ENCODE measurements around the gene MAP3K10.

The MAP3K10 gene

DNA sequence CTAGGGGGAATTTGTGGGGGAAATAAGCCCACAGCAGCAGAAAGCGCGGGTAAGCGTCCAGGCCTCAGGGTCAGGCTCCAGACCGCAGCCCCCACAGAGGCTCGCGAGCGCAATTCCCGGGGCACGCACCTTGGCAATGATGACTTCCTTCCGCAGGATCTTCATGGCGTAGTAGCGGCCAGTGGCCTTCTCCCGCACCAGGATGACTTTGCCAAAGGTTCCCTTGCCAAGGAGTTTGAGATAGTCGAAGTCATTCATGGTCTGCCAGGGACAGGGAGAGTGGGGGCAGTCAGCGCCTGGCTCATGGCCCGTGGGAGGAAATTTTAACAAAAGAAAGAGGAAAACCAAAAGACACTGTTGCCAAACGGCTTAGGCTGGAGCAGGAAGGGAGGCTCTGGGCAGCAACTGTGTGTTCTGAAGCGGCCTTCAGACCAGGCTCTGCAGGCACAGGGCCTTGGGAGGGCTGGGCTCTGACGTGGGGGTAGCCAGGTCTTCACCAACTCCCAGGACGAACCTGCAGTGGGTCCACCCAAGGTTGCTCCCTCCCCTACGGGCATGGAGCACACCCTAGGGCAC is 50.7 kb downstream of the MAP3K10 start:
- no peak overlapping the region for H3K4ac ChIP-seq (ENCODE audit: low read length)
- H3K4me1 ChIP-seq (ENCODE audit: control insufficient read depth in 2 of 2, insufficient read depth in 1 of 2, low read depth in 1 of 2, low read length in 2 of 2), result peaks cover 2 to 7% of the 10 kb centered on the region in 2 donors
- DNase-seq (ENCODE audit: low spot score), result no peak
- H3K18ac ChIP-seq (ENCODE audit: low read length), result no peak overlapping the region
- H3K4me2 ChIP-seq (ENCODE audit: insufficient read depth, low read length, poor library complexity, severe bottlenecking), result no peak overlapping the region
- H3K14ac ChIP-seq (ENCODE audit: low read length), result no peak overlapping the region
- no peak overlapping the region for H4K91ac ChIP-seq (ENCODE audit: low read depth, low read length, poor library complexity)
- H4K8ac ChIP-seq (ENCODE audit: low read depth, low read length), result no peak overlapping the region
- no peak overlapping the region for H2BK15ac ChIP-seq (ENCODE audit: low read length)
- no peak overlapping the region for H3K27ac ChIP-seq (replicated peaks; ENCODE audit: low read length)
- peaks cover 0 to 1% of the 10 kb centered on the region in 2 donors for H3K9me3 ChIP-seq (replicated peaks in 1 of 2; ENCODE audit: control insufficient read depth in 2 of 2, insufficient read depth in 1 of 2, low read depth in 1 of 2, low read length in 2 of 2)
- no CpG with 5 or more reads among the region's 21 CpGs for WGBS, 2 donors (ENCODE audit: extremely low coverage in 2 of 2, insufficient read length in 2 of 2, insufficient replicate concordance in 1 of 2)
- no peak overlapping the region for H3K9ac ChIP-seq (ENCODE audit: low read depth, low read length, poor library complexity)
- no peaks in the 10 kb centered on the region for H3K27me3 ChIP-seq (ENCODE audit: control insufficient read depth in 3 of 3, insufficient read depth in 3 of 3, low read depth in 1 of 3, low read length in 3 of 3)
- H3K23ac ChIP-seq (ENCODE audit: low read depth, low read length, poor library complexity), result peak overlapping the region; percentile 56
- H2BK5ac ChIP-seq (ENCODE audit: low read length), result no peak overlapping the region
- no peak overlapping the region for H2AK5ac ChIP-seq (ENCODE audit: low read depth, low read length)
- peaks cover 34 to 56% of the 10 kb centered on the region in 2 donors for H3K36me3 ChIP-seq (replicated peaks in 1 of 2; ENCODE audit: control insufficient read depth in 2 of 2, insufficient read depth in 2 of 2, low read length in 2 of 2)
- H2AFZ ChIP-seq (ENCODE audit: low read length), result no peak overlapping the region
- no peaks in the 10 kb centered on the region for H3K79me1 ChIP-seq (ENCODE audit: low read depth, low read length)
- peak overlapping the region; percentile 48 for H2BK12ac ChIP-seq (ENCODE audit: low read length)
- H3K4me3 ChIP-seq (ENCODE audit: low read length in 2 of 2), result no peak overlapping the region
- no peak overlapping the region for H2BK120ac ChIP-seq (ENCODE audit: low read depth, low read length)

DNA sequence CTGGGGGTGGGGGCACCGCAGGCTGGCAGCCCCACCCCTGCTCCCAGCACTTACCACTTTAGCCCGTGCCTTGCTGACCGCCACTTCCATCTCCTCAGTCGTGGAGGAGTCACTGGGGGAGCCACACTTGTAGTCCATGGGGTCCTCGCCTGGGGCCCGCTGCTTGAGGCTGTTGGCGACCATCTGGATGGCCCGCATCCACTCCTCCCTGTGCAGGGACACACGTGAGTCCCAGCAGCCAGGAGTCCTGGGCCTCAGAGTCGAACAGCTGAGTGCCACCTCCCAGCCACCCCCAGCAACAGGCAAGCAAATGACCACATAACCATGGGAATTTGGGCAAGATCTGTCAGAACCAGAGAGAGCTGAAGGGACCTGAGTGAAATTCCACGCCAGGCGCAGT is 51.3 kb downstream of the MAP3K10 start:
- Histone ChIP-seq H2BK120ac (ENCODE audit: low read depth, low read length) (no peak overlapping the region), H3K27me3 (ENCODE audit: control insufficient read depth in 3 of 3, insufficient read depth in 3 of 3, low read depth in 1 of 3, low read length in 3 of 3) (no peaks in the 10 kb centered on the region), H3K4ac (ENCODE audit: low read length) (no peak overlapping the region), H3K27ac (replicated peaks; ENCODE audit: low read length) (no peak overlapping the region), H3K9ac (ENCODE audit: low read depth, low read length, poor library complexity) (no peak overlapping the region), H3K36me3 (replicated peaks in 1 of 2; ENCODE audit: control insufficient read depth in 2 of 2, insufficient read depth in 2 of 2, low read length in 2 of 2) (peaks cover 31 to 53% of the 10 kb centered on the region in 2 donors), H3K9me3 (replicated peaks in 1 of 2; ENCODE audit: control insufficient read depth in 2 of 2, insufficient read depth in 1 of 2, low read depth in 1 of 2, low read length in 2 of 2) (no peaks in the 10 kb centered on the region), H3K4me3 (ENCODE audit: low read length in 2 of 2) (no peak overlapping the region), H3K23ac (ENCODE audit: low read depth, low read length, poor library complexity) (peak overlapping the region; percentile 56), H4K91ac (ENCODE audit: low read depth, low read length, poor library complexity) (no peak overlapping the region), H2BK12ac (ENCODE audit: low read length) (peak overlapping the region; percentile 48), H2BK15ac (ENCODE audit: low read length) (no peak overlapping the region), H2BK5ac (ENCODE audit: low read length) (no peak overlapping the region), H2AFZ (ENCODE audit: low read length) (no peak overlapping the region), H3K4me2 (ENCODE audit: insufficient read depth, low read length, poor library complexity, severe bottlenecking) (no peak overlapping the region), H3K14ac (ENCODE audit: low read length) (no peak overlapping the region), H2AK5ac (ENCODE audit: low read depth, low read length) (no peak overlapping the region), H3K4me1 (ENCODE audit: control insufficient read depth in 2 of 2, insufficient read depth in 1 of 2, low read depth in 1 of 2, low read length in 2 of 2) (peaks cover 2 to 7% of the 10 kb centered on the region in 2 donors), H3K18ac (ENCODE audit: low read length) (peak overlapping the region; percentile 68), H3K79me1 (ENCODE audit: low read depth, low read length) (peaks cover 3% of the 10 kb centered on the region), H4K8ac (ENCODE audit: low read depth, low read length) (no peak overlapping the region)
- DNase-seq (ENCODE audit: low spot score), result no peak
- no CpG with 5 or more reads among the region's 12 CpGs for WGBS, 2 donors (ENCODE audit: extremely low coverage in 2 of 2, insufficient read length in 2 of 2, insufficient replicate concordance in 1 of 2)

DNA sequence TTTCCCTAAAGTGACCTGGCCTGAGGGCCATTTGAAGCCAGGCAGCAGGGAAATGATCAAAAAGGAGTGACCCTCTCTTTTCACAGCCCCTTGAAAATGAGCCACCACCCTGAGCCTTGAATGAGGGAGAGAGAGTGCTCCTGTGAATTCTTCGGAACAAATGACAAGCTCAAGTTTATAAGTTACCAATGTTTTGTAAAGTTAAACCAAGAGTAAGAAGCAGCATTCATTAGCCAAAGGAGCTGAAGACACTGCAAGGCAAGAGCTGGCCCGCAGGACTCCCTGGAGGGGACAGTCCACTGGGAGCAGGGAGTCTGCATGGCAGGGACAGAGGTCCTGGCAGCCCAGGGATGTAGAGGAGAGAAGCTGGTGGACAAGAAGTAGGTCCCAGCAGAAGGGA is 52.0 kb downstream of the MAP3K10 start:
- Histone ChIP-seq H2BK15ac (ENCODE audit: low read length) (no peak overlapping the region), H3K9me3 (replicated peaks in 1 of 2; ENCODE audit: control insufficient read depth in 2 of 2, insufficient read depth in 1 of 2, low read depth in 1 of 2, low read length in 2 of 2) (no peaks in the 10 kb centered on the region), H3K4ac (ENCODE audit: low read length) (no peak overlapping the region), H2BK120ac (ENCODE audit: low read depth, low read length) (no peak overlapping the region), H3K27me3 (ENCODE audit: control insufficient read depth in 3 of 3, insufficient read depth in 3 of 3, low read depth in 1 of 3, low read length in 3 of 3) (no peaks in the 10 kb centered on the region), H3K4me1 (ENCODE audit: control insufficient read depth in 2 of 2, insufficient read depth in 1 of 2, low read depth in 1 of 2, low read length in 2 of 2) (peaks cover 2 to 7% of the 10 kb centered on the region in 2 donors), H2AFZ (ENCODE audit: low read length) (no peak overlapping the region), H3K36me3 (replicated peaks in 1 of 2; ENCODE audit: control insufficient read depth in 2 of 2, insufficient read depth in 2 of 2, low read length in 2 of 2) (peaks cover 26 to 51% of the 10 kb centered on the region in 2 donors), H3K14ac (ENCODE audit: low read length) (no peak overlapping the region), H3K4me3 (ENCODE audit: low read length in 2 of 2) (no peak overlapping the region), H3K9ac (ENCODE audit: low read depth, low read length, poor library complexity) (no peak overlapping the region), H3K18ac (ENCODE audit: low read length) (no peak overlapping the region), H3K27ac (replicated peaks; ENCODE audit: low read length) (no peak overlapping the region), H4K8ac (ENCODE audit: low read depth, low read length) (no peak overlapping the region), H3K79me1 (ENCODE audit: low read depth, low read length) (peaks cover 3% of the 10 kb centered on the region), H2AK5ac (ENCODE audit: low read depth, low read length) (no peak overlapping the region), H2BK5ac (ENCODE audit: low read length) (no peak overlapping the region), H4K91ac (ENCODE audit: low read depth, low read length, poor library complexity) (no peak overlapping the region), H2BK12ac (ENCODE audit: low read length) (no peak overlapping the region), H3K23ac (ENCODE audit: low read depth, low read length, poor library complexity) (no peak overlapping the region), H3K4me2 (ENCODE audit: insufficient read depth, low read length, poor library complexity, severe bottlenecking) (no peak overlapping the region)
- WGBS, 2 donors (ENCODE audit: extremely low coverage in 2 of 2, insufficient read length in 2 of 2, insufficient replicate concordance in 1 of 2), result no CpG with 5 or more reads among the region's 2 CpGs
- DNase-seq (ENCODE audit: low spot score), result no peak

DNA sequence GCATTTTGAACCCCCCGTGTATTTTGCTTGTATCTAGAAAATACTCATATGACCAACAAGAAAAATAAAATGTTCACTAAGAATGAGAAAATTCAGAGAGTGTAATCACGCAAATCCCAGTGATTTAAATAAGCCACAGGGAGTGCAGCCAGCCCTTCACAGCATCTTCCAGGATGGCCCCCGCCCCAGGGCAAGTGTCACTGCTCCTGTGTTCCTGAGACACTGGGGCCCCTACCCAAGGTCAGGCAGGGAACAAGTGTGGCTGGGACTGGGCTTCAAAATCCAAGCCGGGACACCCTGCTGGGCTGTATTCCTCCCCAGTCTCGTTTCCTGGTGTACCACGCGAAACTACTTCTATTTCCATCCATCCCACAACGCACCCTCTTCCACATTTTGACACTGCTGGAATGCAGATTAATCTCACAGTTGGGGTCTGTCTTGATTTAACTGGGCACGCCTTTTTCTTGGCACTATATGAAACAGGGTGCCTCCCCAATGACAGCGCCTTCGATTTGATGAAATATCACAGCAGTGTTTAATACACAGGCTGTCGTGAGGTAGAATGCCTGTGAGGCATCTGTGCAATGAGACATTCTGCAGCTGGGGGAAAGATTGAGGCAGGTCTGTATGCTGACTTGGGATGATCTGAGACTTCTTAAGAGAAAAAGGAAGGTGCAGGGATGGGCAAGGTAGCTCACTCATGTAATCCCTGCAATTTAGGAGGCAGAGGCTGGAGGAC is 53.5 kb downstream of the MAP3K10 start:
- Histone ChIP-seq H2AFZ (ENCODE audit: low read length) (no peak overlapping the region), H3K27ac (replicated peaks; ENCODE audit: low read length) (no peak overlapping the region), H3K14ac (ENCODE audit: low read length) (no peak overlapping the region), H2AK5ac (ENCODE audit: low read depth, low read length) (no peak overlapping the region), H2BK12ac (ENCODE audit: low read length) (no peak overlapping the region), H4K8ac (ENCODE audit: low read depth, low read length) (no peak overlapping the region), H2BK15ac (ENCODE audit: low read length) (no peak overlapping the region), H3K36me3 (replicated peaks in 1 of 2; ENCODE audit: control insufficient read depth in 2 of 2, insufficient read depth in 2 of 2, low read length in 2 of 2) (peaks cover 19 to 45% of the 10 kb centered on the region in 2 donors), H4K91ac (ENCODE audit: low read depth, low read length, poor library complexity) (no peak overlapping the region), H3K27me3 (ENCODE audit: control insufficient read depth in 3 of 3, insufficient read depth in 3 of 3, low read depth in 1 of 3, low read length in 3 of 3) (no peaks in the 10 kb centered on the region), H3K79me1 (ENCODE audit: low read depth, low read length) (peaks cover 3% of the 10 kb centered on the region), H3K4me3 (ENCODE audit: low read length in 2 of 2) (no peak overlapping the region), H3K18ac (ENCODE audit: low read length) (no peak overlapping the region), H3K4me1 (ENCODE audit: control insufficient read depth in 2 of 2, insufficient read depth in 1 of 2, low read depth in 1 of 2, low read length in 2 of 2) (peaks cover 2 to 7% of the 10 kb centered on the region in 2 donors), H3K4me2 (ENCODE audit: insufficient read depth, low read length, poor library complexity, severe bottlenecking) (no peak overlapping the region), H2BK5ac (ENCODE audit: low read length) (no peak overlapping the region), H3K9ac (ENCODE audit: low read depth, low read length, poor library complexity) (no peak overlapping the region), H3K9me3 (replicated peaks in 1 of 2; ENCODE audit: control insufficient read depth in 2 of 2, insufficient read depth in 1 of 2, low read depth in 1 of 2, low read length in 2 of 2) (no peaks in the 10 kb centered on the region), H3K23ac (ENCODE audit: low read depth, low read length, poor library complexity) (no peak overlapping the region), H3K4ac (ENCODE audit: low read length) (no peak overlapping the region), H2BK120ac (ENCODE audit: low read depth, low read length) (no peak overlapping the region)
- DNase-seq (ENCODE audit: low spot score), result no peak
- no CpG with 5 or more reads among the region's 12 CpGs for whole genome bisulfite sequencing, 2 donors (ENCODE audit: extremely low coverage in 2 of 2, insufficient read length in 2 of 2, insufficient replicate concordance in 1 of 2)
